Measurements from ENCODE around the gene SH3PXD2B. TPM values are rescaled to one million over a fixed set of nuclear protein-coding genes. Genes with fewer than 3 reads are reported as not detected.

Gene SH3PXD2B
- total RNA-seq, 1 donor from 2014 or later = 52.3 TPM

DNA sequence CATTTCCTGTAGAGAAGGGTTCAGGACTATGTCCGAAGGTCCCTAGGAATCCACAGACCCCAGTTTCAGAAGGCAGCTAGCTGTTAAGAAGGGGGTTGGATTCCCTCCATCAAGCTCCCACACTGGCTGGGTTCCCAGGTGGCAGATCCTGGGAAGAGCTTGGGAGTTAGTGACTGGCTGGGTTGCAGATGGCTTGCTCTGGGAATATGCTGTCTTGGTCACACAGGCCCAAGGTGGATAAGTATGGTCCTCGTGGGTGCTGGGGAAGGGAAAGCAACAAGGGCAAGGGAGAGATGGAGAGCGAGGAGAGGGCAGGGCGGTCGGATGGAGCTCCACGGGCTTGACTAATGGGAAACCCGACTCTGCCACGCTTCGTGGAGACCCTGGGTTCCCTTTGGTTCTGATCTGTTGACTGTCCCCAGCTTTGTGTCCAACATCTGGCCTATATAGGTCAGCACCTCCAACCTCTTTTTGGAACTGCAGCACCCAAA lies 17.4 kb downstream of the SH3PXD2B start:
- Mint-ChIP-seq H3K9me3 (no peaks in the 10 kb centered on the region), H3K4me1 (ENCODE audit: unreplicated experiment) (peaks cover 4% of the 10 kb centered on the region), H3K4me3 (no peak overlapping the region), H3K27me3 (no peaks in the 10 kb centered on the region), H3K36me3 (peaks cover 7% of the 10 kb centered on the region), H3K27ac (no peak overlapping the region)
- TF ChIP-seq, protein P1, sequence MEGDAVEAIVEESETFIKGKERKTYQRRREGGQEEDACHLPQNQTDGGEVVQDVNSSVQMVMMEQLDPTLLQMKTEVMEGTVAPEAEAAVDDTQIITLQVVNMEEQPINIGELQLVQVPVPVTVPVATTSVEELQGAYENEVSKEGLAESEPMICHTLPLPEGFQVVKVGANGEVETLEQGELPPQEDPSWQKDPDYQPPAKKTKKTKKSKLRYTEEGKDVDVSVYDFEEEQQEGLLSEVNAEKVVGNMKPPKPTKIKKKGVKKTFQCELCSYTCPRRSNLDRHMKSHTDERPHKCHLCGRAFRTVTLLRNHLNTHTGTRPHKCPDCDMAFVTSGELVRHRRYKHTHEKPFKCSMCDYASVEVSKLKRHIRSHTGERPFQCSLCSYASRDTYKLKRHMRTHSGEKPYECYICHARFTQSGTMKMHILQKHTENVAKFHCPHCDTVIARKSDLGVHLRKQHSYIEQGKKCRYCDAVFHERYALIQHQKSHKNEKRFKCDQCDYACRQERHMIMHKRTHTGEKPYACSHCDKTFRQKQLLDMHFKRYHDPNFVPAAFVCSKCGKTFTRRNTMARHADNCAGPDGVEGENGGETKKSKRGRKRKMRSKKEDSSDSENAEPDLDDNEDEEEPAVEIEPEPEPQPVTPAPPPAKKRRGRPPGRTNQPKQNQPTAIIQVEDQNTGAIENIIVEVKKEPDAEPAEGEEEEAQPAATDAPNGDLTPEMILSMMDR (conservative IDR thresholded peaks at IDR 0.05) = no peak
- no peak for DNase-seq (ENCODE audit: extremely low spot score, unreplicated experiment)

DNA sequence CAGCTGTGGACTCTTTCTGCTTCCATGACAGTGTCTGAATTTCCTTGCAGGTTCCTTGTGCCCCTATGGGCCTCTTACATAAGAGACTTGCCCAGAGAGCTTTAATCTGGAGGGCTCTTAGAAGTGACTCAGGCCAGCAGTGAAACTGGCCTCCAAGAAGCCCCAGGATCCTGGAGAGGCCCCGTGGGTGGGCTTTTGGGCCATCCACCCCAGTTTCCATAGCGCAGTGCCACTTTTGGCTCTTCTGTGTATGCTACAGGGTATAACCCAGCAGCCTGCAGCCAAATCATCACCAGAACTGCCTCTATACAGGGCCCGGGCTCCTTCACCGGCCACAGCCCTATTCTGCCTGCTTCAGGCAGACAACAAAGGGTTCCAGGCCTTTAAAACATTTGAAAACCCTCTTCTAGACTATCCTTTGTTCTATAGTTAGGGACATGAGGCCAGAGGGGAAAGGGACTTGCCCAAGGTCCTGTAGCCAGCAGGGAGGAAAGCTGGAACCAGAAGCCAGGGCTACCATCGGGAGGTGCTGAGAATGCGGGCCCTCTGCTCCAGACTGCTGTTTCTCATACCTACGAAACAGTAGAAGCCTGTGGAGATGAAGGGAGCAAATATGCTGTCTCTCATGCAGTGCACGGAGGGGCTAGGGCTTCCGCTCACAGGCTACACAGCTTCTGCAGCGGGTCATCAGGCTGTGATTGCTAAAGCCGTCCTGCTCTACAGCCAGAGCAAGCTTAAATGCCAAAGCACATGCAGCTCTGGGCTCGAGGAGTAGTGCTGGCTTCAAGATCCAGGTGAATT lies 18.0 kb downstream of the SH3PXD2B start:
- no peak for DNase-seq (ENCODE audit: extremely low spot score, unreplicated experiment)
- Mint-ChIP-seq H3K4me1 (ENCODE audit: unreplicated experiment) (peaks cover 4% of the 10 kb centered on the region), H3K27me3 (no peaks in the 10 kb centered on the region), H3K4me3 (no peak overlapping the region), H3K27ac (no peak overlapping the region), H3K9me3 (no peaks in the 10 kb centered on the region), H3K36me3 (peaks cover 7% of the 10 kb centered on the region)
- TF ChIP-seq, protein P1 (conservative IDR thresholded peaks at IDR 0.05) = no peak

DNA sequence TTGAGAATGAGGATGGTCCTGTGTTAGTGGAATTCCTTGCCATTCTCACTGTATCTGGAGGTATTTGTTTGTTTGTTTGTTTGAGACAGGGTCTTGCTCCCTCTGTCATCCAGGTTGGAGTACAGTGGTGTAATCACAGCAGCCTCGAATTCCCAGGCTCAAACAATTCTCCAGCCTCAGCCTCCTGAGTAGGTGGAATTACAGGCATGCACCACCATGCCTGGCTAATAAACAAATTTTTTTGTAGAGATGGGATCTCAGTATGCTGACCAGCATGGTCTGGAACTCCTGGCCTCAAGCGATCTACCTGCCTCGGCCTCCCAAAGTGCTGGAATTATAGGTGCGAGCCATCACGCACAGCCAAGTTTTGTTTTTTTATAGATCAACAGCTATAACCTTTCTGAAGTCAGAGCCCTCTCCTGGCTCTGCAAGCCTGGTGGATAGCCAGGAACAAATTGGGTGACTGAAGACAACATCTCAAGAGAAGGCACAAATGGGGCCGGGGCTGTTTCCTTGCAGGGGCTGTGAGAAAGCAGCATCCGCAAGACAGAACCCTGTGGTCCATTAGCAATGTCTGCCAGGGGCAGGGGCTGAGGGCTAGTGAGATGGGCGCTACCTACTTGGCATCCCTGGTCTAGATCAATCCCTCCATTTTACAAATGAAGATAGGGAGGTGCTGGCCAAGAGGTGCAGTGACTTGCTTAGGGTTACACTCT lies 18.8 kb downstream of the SH3PXD2B start:
- no peaks in the 10 kb centered on the region for H3K27me3 Mint-ChIP-seq
- H3K36me3 Mint-ChIP-seq = peaks cover 7% of the 10 kb centered on the region
- no peak overlapping the region for H3K27ac Mint-ChIP-seq
- DNase-seq (ENCODE audit: extremely low spot score, unreplicated experiment) = no peak
- H3K4me1 Mint-ChIP-seq (ENCODE audit: unreplicated experiment) = peaks cover 4% of the 10 kb centered on the region
- TF ChIP-seq, protein P1 (conservative IDR thresholded peaks at IDR 0.05) = no peak
- H3K9me3 Mint-ChIP-seq = no peaks in the 10 kb centered on the region
- no peak overlapping the region for H3K4me3 Mint-ChIP-seq

DNA sequence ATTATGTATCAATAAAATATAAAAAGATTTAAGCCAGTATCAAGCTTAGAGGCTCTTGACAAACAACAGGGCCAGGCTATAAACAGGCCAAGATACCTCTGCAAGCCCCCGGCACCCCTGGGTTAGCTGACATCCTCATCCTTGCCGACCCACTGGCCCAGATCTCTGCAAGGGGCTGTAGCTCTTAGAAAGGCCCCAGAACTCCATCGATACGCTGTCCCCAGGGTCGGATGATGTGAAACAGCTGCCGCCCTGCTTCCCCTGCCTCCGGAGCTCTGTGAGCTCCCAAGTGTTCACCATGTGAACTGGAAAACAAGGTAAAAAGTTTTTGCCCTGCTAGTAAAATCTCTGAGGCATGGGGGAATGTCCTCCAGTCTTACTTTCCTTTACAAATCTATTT lies 20.1 kb downstream of the SH3PXD2B start:
- Mint-ChIP-seq H3K27me3 (no peaks in the 10 kb centered on the region), H3K27ac (no peak overlapping the region), H3K36me3 (peaks cover 7% of the 10 kb centered on the region), H3K4me3 (no peak overlapping the region), H3K9me3 (no peaks in the 10 kb centered on the region), H3K4me1 (ENCODE audit: unreplicated experiment) (peaks cover 4% of the 10 kb centered on the region)
- TF ChIP-seq, protein P1 (conservative IDR thresholded peaks at IDR 0.05) = no peak
- no peak for DNase-seq (ENCODE audit: extremely low spot score, unreplicated experiment)

DNA sequence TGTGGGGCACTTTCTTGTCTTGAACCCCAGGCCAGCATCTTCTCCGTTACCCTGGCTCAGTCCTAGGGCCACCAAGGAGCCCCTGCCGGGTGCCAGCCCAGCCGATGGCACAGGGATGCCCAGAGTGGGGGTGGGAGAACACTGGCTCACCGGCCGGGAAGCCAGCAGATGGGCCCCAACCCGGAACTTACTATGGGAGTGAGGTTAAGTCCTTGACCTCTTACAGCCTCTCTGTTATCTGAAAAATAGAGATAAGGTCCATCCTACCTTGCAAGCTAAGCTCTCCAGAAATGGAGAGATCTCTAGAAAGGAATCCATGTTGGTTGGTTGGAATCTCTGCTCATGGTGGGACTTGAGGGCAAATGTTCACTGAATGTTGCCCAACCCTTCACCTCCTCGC lies 20.8 kb downstream of the SH3PXD2B start:
- H3K36me3 Mint-ChIP-seq = peaks cover 7% of the 10 kb centered on the region
- TF ChIP-seq, protein P1 (conservative IDR thresholded peaks at IDR 0.05) = no peak
- peaks cover 8% of the 10 kb centered on the region for H3K4me1 Mint-ChIP-seq (ENCODE audit: unreplicated experiment)
- H3K27me3 Mint-ChIP-seq = no peaks in the 10 kb centered on the region
- no peak overlapping the region for H3K27ac Mint-ChIP-seq
- no peaks in the 10 kb centered on the region for H3K9me3 Mint-ChIP-seq
- no peak for DNase-seq (ENCODE audit: extremely low spot score, unreplicated experiment)
- H3K4me3 Mint-ChIP-seq = no peak overlapping the region
